Epithelial cell of esophagus (primary cell): Measurements from ENCODE around the gene IL1A.

Source experiments
- DNase-seq: peaks from one replicate; pipeline ENCODE4 v3.0.0; 2010; ENCODE audit warnings: low read depth
- H3K4me3 ChIP-seq: 2 replicates; pipeline ENCODE4 v1.5.1; 2011; ENCODE audit warnings: mild to moderate bottlenecking, low read length, control low read depth
- TF ChIP-seq, protein P1 (sequence below): IDR thresholded peaks from 2 replicates; pipeline ENCODE4 v1.5.1; 2011; ENCODE audit warnings: low read depth, mild to moderate bottlenecking, low read length, control low read depth, inconsistent platforms; ENCODE audit not compliant: insufficient read depth; ENCODE audit errors: missing control alignments

IL1A gene

DNA sequence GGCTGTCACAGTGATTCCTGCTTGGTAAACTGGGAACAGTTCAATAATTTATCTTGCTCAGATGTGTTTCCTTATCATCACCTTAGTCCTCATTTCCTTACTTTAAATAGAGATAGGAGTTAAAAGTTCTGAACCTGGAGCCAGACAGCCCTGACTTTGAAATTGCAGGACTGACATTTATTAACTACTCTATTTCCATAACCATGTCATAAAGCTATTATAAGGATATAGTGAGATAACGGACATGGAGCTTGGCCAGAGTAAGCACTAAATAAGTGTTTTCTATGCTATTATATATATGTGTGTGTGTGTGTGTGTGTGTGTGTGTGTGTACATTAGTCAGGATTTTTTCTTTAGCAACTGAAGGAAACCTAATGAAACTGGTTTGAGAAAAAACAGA lies 50.4 kb downstream of the IL1A start:
- H3K4me3 ChIP-seq = no peak overlapping the region
- TF ChIP-seq, protein P1, sequence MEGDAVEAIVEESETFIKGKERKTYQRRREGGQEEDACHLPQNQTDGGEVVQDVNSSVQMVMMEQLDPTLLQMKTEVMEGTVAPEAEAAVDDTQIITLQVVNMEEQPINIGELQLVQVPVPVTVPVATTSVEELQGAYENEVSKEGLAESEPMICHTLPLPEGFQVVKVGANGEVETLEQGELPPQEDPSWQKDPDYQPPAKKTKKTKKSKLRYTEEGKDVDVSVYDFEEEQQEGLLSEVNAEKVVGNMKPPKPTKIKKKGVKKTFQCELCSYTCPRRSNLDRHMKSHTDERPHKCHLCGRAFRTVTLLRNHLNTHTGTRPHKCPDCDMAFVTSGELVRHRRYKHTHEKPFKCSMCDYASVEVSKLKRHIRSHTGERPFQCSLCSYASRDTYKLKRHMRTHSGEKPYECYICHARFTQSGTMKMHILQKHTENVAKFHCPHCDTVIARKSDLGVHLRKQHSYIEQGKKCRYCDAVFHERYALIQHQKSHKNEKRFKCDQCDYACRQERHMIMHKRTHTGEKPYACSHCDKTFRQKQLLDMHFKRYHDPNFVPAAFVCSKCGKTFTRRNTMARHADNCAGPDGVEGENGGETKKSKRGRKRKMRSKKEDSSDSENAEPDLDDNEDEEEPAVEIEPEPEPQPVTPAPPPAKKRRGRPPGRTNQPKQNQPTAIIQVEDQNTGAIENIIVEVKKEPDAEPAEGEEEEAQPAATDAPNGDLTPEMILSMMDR = no peak

DNA sequence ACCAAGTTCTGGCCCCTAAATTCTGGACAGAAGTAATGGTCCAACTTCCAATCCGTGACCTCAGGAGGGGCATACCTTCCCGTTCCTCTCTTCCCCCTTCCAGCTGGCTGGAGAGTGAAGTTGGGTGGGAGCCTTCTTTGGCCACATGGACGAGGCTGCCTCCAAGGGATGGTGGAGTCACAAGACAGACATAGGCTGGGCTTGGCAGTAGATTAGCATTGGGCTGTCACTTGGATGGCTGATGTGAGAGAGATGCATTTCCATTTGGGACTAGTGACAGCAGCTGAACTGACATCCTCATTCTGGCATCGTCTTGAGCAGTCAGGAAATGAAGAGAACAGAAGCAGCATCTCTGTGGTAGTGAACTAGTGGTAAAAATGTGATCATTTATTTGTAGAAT lies 50.8 kb downstream of the IL1A start:
- TF ChIP-seq, protein P1 = no peak
- DNase-seq = no peak
- no peak overlapping the region for H3K4me3 ChIP-seq

More for the DNA sequence above, 50.4 kb downstream of the IL1A start:
- no peak for DNase-seq

DNA sequence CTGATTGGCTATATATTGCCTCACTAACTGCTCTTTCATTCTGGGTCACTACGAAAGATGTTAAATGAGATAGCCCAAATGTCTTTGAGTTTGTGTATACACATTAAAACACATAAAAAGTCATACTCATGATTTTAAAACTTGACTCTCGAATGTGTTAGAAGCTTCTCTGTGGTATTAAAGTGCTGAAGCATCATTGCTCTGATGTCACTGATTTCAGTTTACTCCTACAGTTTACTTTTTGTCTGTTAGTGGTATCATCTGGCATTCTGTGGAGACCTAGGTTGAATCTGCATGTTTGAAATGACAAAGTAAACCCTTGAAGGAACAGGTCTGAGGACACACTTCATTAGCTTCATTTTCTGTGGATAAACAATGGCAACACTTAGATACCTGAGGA lies 52.8 kb downstream of the IL1A start:
- DNase-seq = no peak
- TF ChIP-seq, protein P1 = no peak
- H3K4me3 ChIP-seq = no peak overlapping the region

DNA sequence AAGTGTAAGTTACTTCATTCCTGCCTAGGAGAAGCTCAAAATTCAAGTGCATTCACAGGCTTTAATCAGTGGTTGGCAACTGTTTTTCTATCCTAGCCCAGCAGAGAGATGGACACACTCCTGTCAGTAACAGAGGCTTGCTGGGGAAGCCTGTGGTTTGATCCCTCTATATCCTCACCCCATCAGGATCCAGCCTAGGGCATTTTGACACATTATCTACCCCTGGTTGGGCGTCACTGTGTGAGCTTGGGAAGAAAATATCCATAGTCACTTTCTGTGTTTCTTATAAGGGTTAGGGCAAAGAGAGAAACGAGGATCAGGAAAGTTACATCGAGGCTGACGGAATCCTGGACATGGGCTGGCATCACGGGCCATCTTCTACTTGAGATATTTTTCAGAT lies 53.5 kb downstream of the IL1A start:
- no peak for DNase-seq
- H3K4me3 ChIP-seq = no peak overlapping the region
- TF ChIP-seq, protein P1 = no peak

DNA sequence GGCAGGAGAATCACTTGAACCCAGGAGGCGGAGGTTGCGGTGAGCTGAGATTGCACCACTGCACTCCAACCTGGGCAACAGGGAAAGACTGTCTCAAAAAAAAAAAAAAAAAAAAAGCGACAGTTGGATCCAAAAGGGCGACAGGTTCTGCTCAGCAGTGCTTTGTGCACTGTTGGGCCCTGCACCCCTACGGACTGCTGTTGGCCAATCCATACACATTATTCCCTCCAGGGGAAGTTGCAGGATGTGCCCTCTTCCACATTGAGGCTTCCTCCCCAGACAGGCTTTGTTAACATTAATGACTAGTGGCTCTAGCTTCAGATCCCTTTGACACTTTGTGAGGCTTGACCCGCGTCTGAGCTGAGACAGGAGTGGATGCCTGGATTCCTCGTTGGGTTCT lies 54.1 kb downstream of the IL1A start:
- TF ChIP-seq, protein P1 = no peak
- H3K4me3 ChIP-seq = no peak overlapping the region
- DNase-seq = no peak

DNA sequence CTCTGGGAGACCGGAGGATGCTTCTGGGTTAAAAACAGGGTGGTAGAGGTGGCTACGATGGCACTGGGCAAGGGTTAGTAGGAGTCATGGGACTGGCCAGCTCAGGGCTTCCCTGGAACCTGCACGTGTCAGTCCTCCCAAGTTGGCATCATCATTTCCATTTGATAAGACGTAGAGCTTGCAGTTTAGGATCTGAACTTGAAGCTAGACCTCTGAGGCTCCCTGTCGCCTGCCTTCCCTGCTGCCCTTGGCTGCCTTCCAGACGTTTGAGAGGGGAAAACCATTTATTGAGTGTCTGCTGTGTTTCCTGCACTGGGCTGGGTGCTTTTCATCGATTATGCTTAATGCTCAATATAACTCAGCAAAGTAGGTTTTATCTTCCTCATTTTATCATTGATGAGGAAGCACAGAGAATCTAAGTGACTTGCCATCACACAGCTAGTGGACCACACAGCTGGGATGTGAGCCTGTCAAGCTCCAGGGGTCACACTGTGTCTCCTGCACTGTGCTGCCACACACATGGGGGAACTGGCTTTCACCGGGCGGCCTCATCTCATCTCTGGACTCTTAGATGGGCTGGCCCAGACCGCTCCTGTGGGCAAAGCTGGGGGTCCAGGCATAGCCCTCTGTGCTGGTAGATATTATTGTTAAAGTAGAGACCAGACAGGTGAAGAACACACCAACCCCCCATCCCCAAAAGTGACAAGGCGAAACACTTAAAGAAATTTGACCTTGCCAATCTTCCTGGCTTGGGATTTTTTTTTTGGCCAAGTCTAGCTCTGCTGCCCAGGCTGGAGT lies 55.7 kb downstream of the IL1A start:
- TF ChIP-seq, protein P1 = no peak
- DNase-seq = no peak
- H3K4me3 ChIP-seq = no peak overlapping the region

DNA sequence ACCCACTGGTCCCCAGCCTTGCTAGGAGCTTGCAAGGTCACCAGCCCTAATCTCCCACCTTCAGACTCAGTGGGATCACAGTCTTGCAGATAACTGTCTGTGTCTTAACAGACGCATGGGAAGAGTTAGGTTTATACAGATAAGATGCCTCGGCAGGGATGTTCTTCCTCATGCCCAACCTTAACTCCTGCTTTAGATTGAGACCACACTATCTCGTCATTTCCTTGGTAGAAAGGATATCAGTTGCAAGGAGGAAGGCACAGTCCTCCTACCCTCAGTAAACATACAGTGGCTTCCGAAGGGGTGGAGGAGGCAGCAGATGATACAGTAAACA lies 56.3 kb downstream of the IL1A start:
- no peak for DNase-seq
- TF ChIP-seq, protein P1 = no peak
- no peak overlapping the region for H3K4me3 ChIP-seq
